CD1c-positive myeloid dendritic cell (primary cell): ENCODE data around the gene PCDH9.

ENCODE experiments used
- DNase-seq: peaks from one replicate; pipeline ENCODE4 v3.0.0-alpha.2; 2016; ENCODE audit errors: extremely low spot score

Gene PCDH9

GRCh38 chr13:67156723-67157060 is 73.4 kb downstream of the PCDH9 start:
- no peak for DNase-seq

- no peak for DNase-seq
Measured at GRCh38 chr13:67155898-67156722, 74.0 kb downstream of the PCDH9 start.

- DNase-seq = no peak
Measured at GRCh38 chr13:67152085-67152484, 78.1 kb downstream of the PCDH9 start.

- DNase-seq = no peak
Measured at GRCh38 chr13:67151652-67152051, 78.5 kb downstream of the PCDH9 start.

- no peak for DNase-seq
Measured at GRCh38 chr13:67150608-67151007, 79.5 kb downstream of the PCDH9 start.

GRCh38 chr13:67148161-67148571 is 82.0 kb downstream of the PCDH9 start:
- DNase-seq = no peak

- DNase-seq = no peak
Measured at GRCh38 chr13:67147342-67148133, 82.6 kb downstream of the PCDH9 start.

GRCh38 chr13:67146523-67147130 is 83.5 kb downstream of the PCDH9 start:
- no peak for DNase-seq

GRCh38 chr13:67145950-67146349 is 84.2 kb downstream of the PCDH9 start:
- no peak for DNase-seq

GRCh38 chr13:67143544-67144115 is 86.5 kb downstream of the PCDH9 start:
- DNase-seq = no peak

GRCh38 chr13:67140006-67140405 is 90.1 kb downstream of the PCDH9 start:
- DNase-seq = no peak

- no peak for DNase-seq
Measured at GRCh38 chr13:67139551-67139950, 90.6 kb downstream of the PCDH9 start.

GRCh38 chr13:67138970-67139369 is 91.2 kb downstream of the PCDH9 start:
- no peak for DNase-seq

- DNase-seq = no peak
Measured at GRCh38 chr13:67137044-67137735, 92.9 kb downstream of the PCDH9 start.

GRCh38 chr13:67136157-67136556 is 94.0 kb downstream of the PCDH9 start:
- no peak for DNase-seq

- no peak for DNase-seq
Measured at GRCh38 chr13:67135356-67135755, 94.8 kb downstream of the PCDH9 start.

GRCh38 chr13:67134417-67135129 is 95.6 kb downstream of the PCDH9 start:
- no peak for DNase-seq

GRCh38 chr13:67133476-67133875 is 96.7 kb downstream of the PCDH9 start:
- DNase-seq = no peak

- DNase-seq = no peak
Measured at GRCh38 chr13:67131393-67131792, 98.7 kb downstream of the PCDH9 start.

GRCh38 chr13:67130444-67130843 is 99.7 kb downstream of the PCDH9 start:
- DNase-seq = no peak

- DNase-seq = no peak
Measured at GRCh38 chr13:67128136-67128535, 102.0 kb downstream of the PCDH9 start.
